Measurements from ENCODE around the gene NAV2.

Gene NAV2

DNA sequence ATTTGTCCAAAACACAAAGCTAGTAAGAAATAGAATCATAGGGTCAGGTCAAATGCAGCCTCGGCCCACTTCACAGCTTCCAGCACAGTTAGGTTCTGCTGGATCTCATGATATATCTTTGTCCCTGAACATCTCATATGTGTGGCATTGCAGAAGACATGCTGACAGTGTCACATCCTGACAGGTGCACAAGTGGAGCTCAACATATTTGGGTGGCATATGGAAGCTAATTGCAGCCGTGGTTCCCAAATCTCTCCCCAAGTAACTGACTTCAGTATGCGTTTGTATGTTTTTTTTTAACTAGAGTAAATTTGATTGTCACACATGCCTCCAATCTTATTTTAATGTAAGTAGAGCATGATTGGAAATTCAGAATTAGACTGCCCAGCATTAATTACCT lies 33.4 kb downstream of the NAV2 start:
- no peak for DNase-seq (ENCODE audit: low read depth)

DNA sequence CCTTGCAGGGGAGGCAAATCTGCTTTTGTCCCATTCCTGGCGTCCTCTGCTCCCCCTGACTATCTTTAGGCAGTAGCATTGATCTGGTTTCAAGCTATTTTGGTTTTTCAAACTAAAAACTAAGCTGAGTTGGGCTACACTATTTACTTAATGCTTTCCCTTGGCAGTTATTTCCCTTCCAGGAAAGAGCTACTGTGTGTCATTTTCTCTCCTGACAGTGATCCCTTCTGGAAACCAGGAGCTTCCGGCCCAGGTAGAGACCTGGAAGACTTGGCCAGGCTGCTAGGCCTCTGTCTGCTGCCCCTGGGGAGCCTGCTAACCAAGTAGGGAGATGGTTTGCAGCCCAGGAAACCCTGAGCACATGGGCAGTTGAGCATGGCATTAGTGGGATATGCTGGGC lies 35.0 kb downstream of the NAV2 start:
- DNase-seq (ENCODE audit: low read depth), result no peak

GRCh38 chr11:19751055-19751454 lies 38.4 kb downstream of the NAV2 start:
- no peak for DNase-seq (ENCODE audit: low read depth)

GRCh38 chr11:19753451-19754106 lies 40.9 kb downstream of the NAV2 start:
- no peak for DNase-seq (ENCODE audit: low read depth)

- DNase-seq (ENCODE audit: low read depth), result no peak
These were observed 44.2 kb downstream of the NAV2 start for GRCh38 chr11:19756675-19757475.

GRCh38 chr11:19759389-19759788 lies 46.8 kb downstream of the NAV2 start:
- DNase-seq (ENCODE audit: low read depth), result no peak

- no peak for DNase-seq (ENCODE audit: low read depth)
These were observed 49.6 kb downstream of the NAV2 start for GRCh38 chr11:19762266-19762665.

- no peak for DNase-seq (ENCODE audit: low read depth)
These were observed 50.7 kb downstream of the NAV2 start for GRCh38 chr11:19763330-19763729.

- no peak for DNase-seq (ENCODE audit: low read depth)
These were observed 53.6 kb downstream of the NAV2 start for GRCh38 chr11:19766206-19766605.

GRCh38 chr11:19766810-19767209 lies 54.2 kb downstream of the NAV2 start:
- DNase-seq (ENCODE audit: low read depth), result no peak

DNA sequence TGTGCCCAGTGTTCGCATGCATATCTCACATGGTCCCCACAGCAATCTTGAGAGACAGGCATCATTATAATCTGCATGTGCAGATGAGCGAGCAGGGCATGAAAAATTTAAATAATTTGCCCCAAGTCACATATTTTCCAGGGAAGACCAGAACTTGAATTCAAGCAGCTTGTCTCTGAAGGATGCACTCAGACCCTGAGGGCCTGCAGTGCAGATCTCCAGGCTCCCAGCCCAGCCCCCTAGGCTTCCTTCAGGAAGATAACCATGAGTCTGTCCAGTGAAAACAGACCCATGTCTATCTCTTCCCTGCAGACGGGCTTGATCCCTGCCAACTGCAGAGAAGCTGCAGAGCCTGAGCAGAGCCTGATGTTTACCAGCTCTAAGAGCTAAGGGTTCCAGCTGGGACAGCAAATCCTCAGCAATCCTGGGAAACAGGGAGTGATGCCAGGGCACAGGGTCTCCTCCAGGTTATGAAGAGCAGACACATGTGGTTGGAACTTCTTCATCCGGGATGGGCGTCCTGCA lies 55.1 kb downstream of the NAV2 start:
- DNase-seq (ENCODE audit: low read depth), result no peak

DNA sequence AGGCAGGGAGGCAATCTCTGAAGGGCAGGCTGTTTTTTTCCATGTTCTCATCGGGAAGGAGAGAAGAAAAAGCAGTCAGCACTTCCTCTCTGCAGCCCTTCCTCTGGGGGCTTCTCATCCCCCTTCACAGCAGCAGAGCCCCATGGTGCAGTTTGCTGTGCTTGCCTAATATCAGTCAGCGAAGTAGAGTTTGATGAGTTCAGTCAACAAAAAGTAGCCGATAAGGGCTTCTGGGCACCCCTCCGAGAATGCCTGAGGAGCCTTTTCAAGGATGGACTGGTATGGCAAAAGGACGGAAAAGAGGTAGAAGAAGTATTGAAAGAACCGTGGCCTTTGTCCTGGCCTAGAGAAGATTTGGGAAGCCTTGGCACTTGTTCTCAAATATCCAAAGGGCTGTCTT lies 55.6 kb downstream of the NAV2 start:
- no peak for DNase-seq (ENCODE audit: low read depth)

DNA sequence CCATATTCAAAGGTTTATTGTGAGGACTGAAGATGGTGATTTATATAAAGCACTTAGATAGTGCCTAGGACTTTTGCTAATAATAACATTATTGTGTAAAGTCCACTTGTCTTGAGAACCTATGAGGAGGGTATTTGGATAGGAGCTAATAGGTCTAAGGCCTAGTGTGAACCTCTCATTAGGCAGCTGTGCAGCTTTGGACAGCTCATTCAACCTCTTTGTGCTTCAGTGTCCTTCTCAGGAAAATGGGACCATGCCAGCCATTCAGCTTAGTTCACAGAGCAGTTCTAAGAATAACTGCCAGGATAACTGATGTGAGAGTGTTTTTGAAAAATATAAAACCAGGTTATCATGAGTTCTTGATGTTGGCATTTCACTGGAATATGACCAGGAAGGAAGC lies 56.2 kb downstream of the NAV2 start:
- DNase-seq (ENCODE audit: low read depth), result no peak

DNA sequence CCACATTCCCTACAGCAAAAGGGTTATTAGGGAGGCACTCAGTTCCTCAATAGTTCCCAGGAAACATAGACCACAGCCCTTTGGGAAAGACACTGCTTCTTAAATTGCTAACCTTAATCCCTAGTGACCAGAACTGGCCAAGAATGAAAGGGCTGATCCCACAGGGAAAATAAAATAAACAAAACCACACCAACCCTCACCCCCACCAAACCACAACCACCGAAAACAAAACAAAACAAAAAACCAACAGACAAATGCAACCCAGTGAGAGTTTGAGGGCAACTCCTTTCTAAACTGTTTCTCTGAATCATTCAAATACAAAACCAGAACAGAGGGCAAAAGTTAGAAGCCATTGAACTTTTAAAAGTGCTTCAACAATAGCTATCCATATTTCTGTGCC lies 57.2 kb downstream of the NAV2 start:
- peak; percentile 61 for DNase-seq (ENCODE audit: low read depth)

GRCh38 chr11:19770277-19770676 lies 57.6 kb downstream of the NAV2 start:
- no peak for DNase-seq (ENCODE audit: low read depth)

GRCh38 chr11:19771463-19771862 lies 58.8 kb downstream of the NAV2 start:
- no peak for DNase-seq (ENCODE audit: low read depth)

GRCh38 chr11:19772480-19772879 lies 59.8 kb downstream of the NAV2 start:
- DNase-seq (ENCODE audit: low read depth), result no peak

GRCh38 chr11:19774329-19774728 lies 61.7 kb downstream of the NAV2 start:
- DNase-seq (ENCODE audit: low read depth), result no peak

GRCh38 chr11:19774817-19775580 lies 62.4 kb downstream of the NAV2 start:
- no peak for DNase-seq (ENCODE audit: low read depth)

DNA sequence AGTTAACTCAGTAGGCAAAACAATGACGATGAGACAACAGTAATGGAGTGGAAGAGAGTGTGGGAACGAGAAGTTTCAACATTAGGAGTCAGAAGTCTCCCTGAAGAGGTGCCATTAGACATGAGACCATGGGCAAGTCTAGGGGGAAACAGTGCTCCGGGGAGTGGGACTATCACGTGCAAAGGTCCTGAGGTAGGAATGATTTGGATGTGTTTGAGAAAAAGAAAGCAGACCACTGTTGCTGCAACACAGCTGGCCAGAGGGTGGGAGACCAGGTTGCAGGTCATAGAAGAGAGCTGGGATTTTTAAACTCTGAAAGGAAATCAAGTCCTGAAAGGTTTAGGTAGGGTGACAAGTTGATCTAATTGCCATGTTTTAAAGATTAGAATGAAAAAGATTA lies 63.0 kb downstream of the NAV2 start:
- no peak for DNase-seq (ENCODE audit: low read depth)

- no peak for DNase-seq (ENCODE audit: low read depth)
These were observed 64.4 kb downstream of the NAV2 start for GRCh38 chr11:19777039-19777376.

DNA sequence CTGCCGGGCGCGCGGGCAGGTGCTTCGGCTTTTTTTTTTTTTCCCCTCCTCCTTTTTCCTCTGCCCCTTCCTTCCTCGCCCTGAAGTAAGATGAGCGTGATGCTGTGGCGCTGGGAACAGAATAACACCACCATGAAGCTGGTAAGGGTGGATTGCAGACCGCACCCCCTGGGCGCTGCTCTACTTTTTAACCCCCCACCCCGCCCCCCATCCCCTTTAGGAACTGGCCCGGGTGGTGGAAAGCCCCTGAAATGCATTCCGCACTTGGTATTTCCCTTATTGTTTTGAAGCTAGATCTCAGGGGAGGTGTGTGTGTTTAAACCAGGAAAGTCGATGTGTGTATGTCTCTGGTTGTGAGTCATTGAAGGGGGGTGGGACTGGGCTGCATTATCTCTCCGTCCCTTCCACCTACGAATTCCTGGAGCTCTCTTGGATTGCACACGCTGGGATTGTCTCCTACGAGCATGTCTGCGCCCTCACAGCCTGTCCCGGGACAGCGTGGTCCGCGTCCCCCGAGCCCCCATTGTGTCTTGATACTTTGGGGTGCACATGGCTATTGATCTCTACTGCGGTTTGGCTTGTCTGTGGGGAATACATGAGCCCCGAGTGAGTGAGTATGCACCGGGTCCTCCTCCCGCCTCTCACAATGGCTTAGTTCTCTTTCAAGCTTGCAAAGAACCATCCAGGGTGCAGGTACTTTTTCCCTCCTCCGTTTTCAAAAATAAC lies 64.9 kb downstream of the NAV2 start:
- no peak for DNase-seq (ENCODE audit: low read depth)
